Astrocyte (in vitro differentiated cells and primary cell): ENCODE results near the gene PPP4R2. TPM values are rescaled to one million over a fixed set of nuclear protein-coding genes. Genes with fewer than 3 reads are reported as not detected.
A peak's percentile ranks its signal among the peaks of the same experiment; 100 is the strongest.

Experiments
- DNase-seq: peaks from one replicate; pipeline ENCODE4 v3.0.0-alpha.2; 2010; ENCODE audit warnings: low read depth
- FAIRE-seq: peaks from 2 replicates; lab custom pipeline; 2011; peaks lifted over from hg19 to GRCh38; lab: Jason Lieb, UNC
- H2AFZ ChIP-seq: 2 replicates; pipeline ENCODE4 v1.6.0; 2012; ENCODE audit warnings: low read depth, low read length, inconsistent platforms
- H3K27ac ChIP-seq: 2 replicates; pipeline ENCODE4 v1.5.1; 2011; ENCODE audit warnings: low read depth, low read length, inconsistent platforms
- H3K27me3 ChIP-seq: 2 replicates; pipeline ENCODE4 v1.6.0; 2011; ENCODE audit warnings: low read length, inconsistent platforms; ENCODE audit not compliant: insufficient read depth
- H3K36me3 ChIP-seq: 2 replicates; pipeline ENCODE4 v1.5.1; 2011; ENCODE audit warnings: low read length, inconsistent platforms; ENCODE audit not compliant: insufficient read depth
- H3K4me1 ChIP-seq: 2 replicates; pipeline ENCODE4 v1.5.1; 2011; ENCODE audit warnings: low read length, inconsistent platforms; ENCODE audit not compliant: insufficient read depth
- H3K4me2 ChIP-seq: 2 replicates; pipeline ENCODE4 v1.6.0; 2012; ENCODE audit warnings: low read length, inconsistent platforms
- H3K4me3 ChIP-seq: 2 replicates; pipeline ENCODE4 v1.5.1; 2011; ENCODE audit warnings: low read depth, mild to moderate bottlenecking, low read length, inconsistent platforms; ENCODE audit not compliant: insufficient read depth
- H3K79me2 ChIP-seq: 2 replicates; pipeline ENCODE4 v1.6.0; 2012; ENCODE audit warnings: mild to moderate bottlenecking, low read length, inconsistent platforms; ENCODE audit not compliant: insufficient read depth
- H3K9ac ChIP-seq: 2 replicates; pipeline ENCODE4 v1.6.0; 2012; ENCODE audit warnings: mild to moderate bottlenecking, low read length, inconsistent platforms
- H3K9me3 ChIP-seq: 2 replicates; pipeline ENCODE4 v1.5.1; 2012; ENCODE audit warnings: low read depth, mild to moderate bottlenecking, low read length, inconsistent platforms; ENCODE audit not compliant: insufficient read depth
- H4K20me1 ChIP-seq: 2 replicates; pipeline ENCODE4 v1.6.0; 2012; ENCODE audit warnings: low read length, inconsistent platforms; ENCODE audit not compliant: insufficient read depth
- H3K27ac Mint-ChIP-seq: one replicate; pipeline ENCODE4 v1.8.0; 2021; ENCODE audit warnings: mild to moderate bottlenecking, mixed read lengths; ENCODE audit not compliant: unreplicated experiment
- H3K27me3 Mint-ChIP-seq: one replicate; pipeline ENCODE4 v1.8.0; 2021; ENCODE audit warnings: low read depth, mixed read lengths; ENCODE audit not compliant: unreplicated experiment
- H3K36me3 Mint-ChIP-seq: one replicate; pipeline ENCODE4 v1.8.0; 2021; ENCODE audit warnings: low read depth, mixed read lengths; ENCODE audit not compliant: unreplicated experiment
- H3K4me1 Mint-ChIP-seq: one replicate; pipeline ENCODE4 v1.8.0; 2021; ENCODE audit warnings: low read depth, mixed read lengths; ENCODE audit not compliant: unreplicated experiment
- H3K4me3 Mint-ChIP-seq: one replicate; pipeline ENCODE4 v1.8.0; 2021; ENCODE audit warnings: mild to moderate bottlenecking, moderate library complexity, mixed read lengths; ENCODE audit not compliant: unreplicated experiment
- H3K9me3 Mint-ChIP-seq: one replicate; pipeline ENCODE4 v1.8.0; 2021; ENCODE audit warnings: mild to moderate bottlenecking, mixed read lengths; ENCODE audit not compliant: unreplicated experiment
- EZH2 ChIP-seq: IDR thresholded peaks from 2 replicates; pipeline ENCODE4 v1.6.1; 2012; ENCODE audit warnings: mild to moderate bottlenecking, low read length, inconsistent platforms; ENCODE audit not compliant: insufficient read depth
- total RNA-seq: library from RNA; stranded (reverse); gene quantifications from 2 replicates; pipeline ENCODE4 v1.2.1, GENCODE V29; 2021
- TF ChIP-seq, protein P1 (sequence below): IDR thresholded peaks from 2 replicates; pipeline ENCODE4 v1.5.1; 2011; ENCODE audit warnings: low read depth, mild to moderate bottlenecking, inconsistent platforms, low read length, moderate library complexity; ENCODE audit not compliant: insufficient read depth

The PPP4R2 gene
- total RNA-seq, 1 donor from 2014 or later: 98.5 TPM

DNA sequence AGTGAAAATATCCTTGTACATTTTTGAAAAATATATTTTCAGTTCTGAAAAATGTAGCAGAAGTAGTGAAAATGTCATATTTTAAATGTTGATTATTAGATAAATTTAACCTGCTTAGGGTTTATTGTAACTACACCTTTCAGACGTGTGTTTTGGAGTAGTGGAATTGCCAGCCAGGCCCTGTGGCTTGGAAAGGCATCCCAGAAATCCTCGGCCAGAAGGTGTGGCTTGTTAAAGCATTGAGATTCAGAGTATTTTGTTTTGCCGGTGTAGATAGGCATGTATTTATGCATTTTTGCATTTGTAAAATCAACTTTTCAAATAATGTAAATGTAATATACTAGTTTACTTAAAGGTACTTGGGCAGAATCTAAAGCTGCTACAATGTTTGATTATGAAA is 71.8 kb downstream of the PPP4R2 start:
- no peak overlapping the region for H3K4me3 ChIP-seq
- H3K4me1 Mint-ChIP-seq: peaks cover 20% of the 10 kb centered on the region

DNA sequence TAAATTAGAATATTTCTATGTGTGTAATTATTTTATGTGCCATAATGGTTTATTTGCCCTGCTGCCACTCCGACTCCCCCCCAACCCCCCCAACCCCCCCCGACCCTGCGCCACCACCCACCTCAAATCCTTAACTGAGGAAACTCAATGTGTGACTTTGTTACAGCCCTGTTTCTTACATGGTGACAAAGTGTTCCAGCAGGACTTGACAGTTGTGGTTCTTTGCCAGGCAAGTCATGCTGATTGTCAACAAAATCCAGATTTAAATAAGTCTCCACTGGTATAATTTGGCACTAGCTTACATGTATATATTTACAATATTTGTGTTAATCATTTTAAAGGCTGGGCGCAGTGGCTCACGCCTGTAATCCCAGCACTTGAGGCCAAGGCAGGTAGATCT is 72.6 kb downstream of the PPP4R2 start:
- Histone ChIP-seq H3K79me2 (peaks cover 5% of the 10 kb centered on the region), H4K20me1 (peaks cover 15% of the 10 kb centered on the region), H3K27me3 (no peaks in the 10 kb centered on the region), H3K4me3 (no peak overlapping the region), H3K4me1 (peaks cover 10% of the 10 kb centered on the region), H2AFZ (no peak overlapping the region), H3K4me2 (no peak overlapping the region), H3K9me3 (no peaks in the 10 kb centered on the region), H3K36me3 (peaks cover 19% of the 10 kb centered on the region), H3K9ac (no peak overlapping the region), H3K27ac (no peak overlapping the region)
- Mint-ChIP-seq H3K27me3 (no peaks in the 10 kb centered on the region), H3K36me3 (peaks cover 2% of the 10 kb centered on the region), H3K9me3 (no peaks in the 10 kb centered on the region), H3K4me3 (no peak overlapping the region), H3K4me1 (peaks cover 20% of the 10 kb centered on the region), H3K27ac (no peak overlapping the region)
- TF ChIP-seq, protein P1, sequence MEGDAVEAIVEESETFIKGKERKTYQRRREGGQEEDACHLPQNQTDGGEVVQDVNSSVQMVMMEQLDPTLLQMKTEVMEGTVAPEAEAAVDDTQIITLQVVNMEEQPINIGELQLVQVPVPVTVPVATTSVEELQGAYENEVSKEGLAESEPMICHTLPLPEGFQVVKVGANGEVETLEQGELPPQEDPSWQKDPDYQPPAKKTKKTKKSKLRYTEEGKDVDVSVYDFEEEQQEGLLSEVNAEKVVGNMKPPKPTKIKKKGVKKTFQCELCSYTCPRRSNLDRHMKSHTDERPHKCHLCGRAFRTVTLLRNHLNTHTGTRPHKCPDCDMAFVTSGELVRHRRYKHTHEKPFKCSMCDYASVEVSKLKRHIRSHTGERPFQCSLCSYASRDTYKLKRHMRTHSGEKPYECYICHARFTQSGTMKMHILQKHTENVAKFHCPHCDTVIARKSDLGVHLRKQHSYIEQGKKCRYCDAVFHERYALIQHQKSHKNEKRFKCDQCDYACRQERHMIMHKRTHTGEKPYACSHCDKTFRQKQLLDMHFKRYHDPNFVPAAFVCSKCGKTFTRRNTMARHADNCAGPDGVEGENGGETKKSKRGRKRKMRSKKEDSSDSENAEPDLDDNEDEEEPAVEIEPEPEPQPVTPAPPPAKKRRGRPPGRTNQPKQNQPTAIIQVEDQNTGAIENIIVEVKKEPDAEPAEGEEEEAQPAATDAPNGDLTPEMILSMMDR: no peak
- TF ChIP-seq EZH2: no peak
- DNase-seq (no peak), FAIRE-seq (no peak)

More for the DNA sequence above, 71.8 kb downstream of the PPP4R2 start:
- FAIRE-seq (no peak), DNase-seq (no peak)
- Histone ChIP-seq H3K27me3 (no peaks in the 10 kb centered on the region), H3K36me3 (peaks cover 19% of the 10 kb centered on the region), H3K9ac (no peak overlapping the region), H2AFZ (no peak overlapping the region), H4K20me1 (peaks cover 15% of the 10 kb centered on the region), H3K79me2 (peaks cover 5% of the 10 kb centered on the region), H3K27ac (no peak overlapping the region), H3K4me1 (peaks cover 10% of the 10 kb centered on the region), H3K9me3 (no peaks in the 10 kb centered on the region), H3K4me2 (no peak overlapping the region)
- peaks cover 2% of the 10 kb centered on the region for H3K36me3 Mint-ChIP-seq
- no peak overlapping the region for H3K4me3 Mint-ChIP-seq
- no peak overlapping the region for H3K27ac Mint-ChIP-seq
- TF ChIP-seq, protein P1: no peak
- no peak for TF ChIP-seq EZH2
- no peaks in the 10 kb centered on the region for H3K9me3 Mint-ChIP-seq
- H3K27me3 Mint-ChIP-seq: no peaks in the 10 kb centered on the region

DNA sequence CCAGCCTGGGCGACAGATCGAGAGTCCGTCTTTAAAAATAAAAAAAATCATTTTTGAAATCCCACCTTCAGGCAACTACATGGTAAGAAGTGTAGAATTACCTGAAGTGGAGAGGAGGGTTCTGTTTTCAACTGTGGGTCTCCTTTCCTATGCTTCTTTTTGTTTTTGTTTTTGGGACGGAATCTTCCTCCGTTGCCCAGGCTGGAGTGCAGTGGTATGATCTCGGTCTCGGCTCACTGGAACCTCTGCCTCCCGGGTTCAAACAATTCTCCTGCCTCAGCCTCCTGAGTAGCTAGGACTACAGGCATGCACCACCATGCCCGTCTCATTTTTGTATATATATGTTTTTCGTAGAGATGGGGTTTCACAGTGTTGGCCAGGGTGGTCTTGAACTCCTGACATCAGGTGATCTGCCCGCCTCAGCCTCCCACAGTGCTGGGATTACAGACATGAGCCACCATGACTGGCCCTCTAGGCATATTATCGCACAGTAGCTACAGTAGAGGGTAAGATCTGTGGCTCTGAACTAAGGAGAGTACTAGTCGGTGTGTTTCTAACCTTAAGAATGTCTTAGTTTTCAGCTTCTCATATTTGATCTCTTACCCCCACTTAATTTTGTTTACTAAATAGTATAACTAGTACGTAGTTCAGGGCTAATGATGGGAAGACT is 73.3 kb downstream of the PPP4R2 start:
- peaks cover 23% of the 10 kb centered on the region for H3K4me1 Mint-ChIP-seq
- no peaks in the 10 kb centered on the region for H3K27me3 Mint-ChIP-seq
- Histone ChIP-seq H2AFZ (no peak overlapping the region), H3K4me3 (no peak overlapping the region), H3K9ac (no peak overlapping the region), H3K27me3 (no peaks in the 10 kb centered on the region), H3K79me2 (peaks cover 5% of the 10 kb centered on the region), H3K4me2 (no peak overlapping the region), H3K4me1 (peaks cover 10% of the 10 kb centered on the region), H3K9me3 (no peaks in the 10 kb centered on the region), H4K20me1 (peaks cover 13% of the 10 kb centered on the region), H3K27ac (no peak overlapping the region), H3K36me3 (peaks cover 18% of the 10 kb centered on the region)
- H3K4me3 Mint-ChIP-seq: no peak overlapping the region
- no peaks in the 10 kb centered on the region for H3K9me3 Mint-ChIP-seq
- FAIRE-seq: peak; percentile 17
- TF ChIP-seq EZH2: no peak
- TF ChIP-seq, protein P1: no peak
- no peak overlapping the region for H3K27ac Mint-ChIP-seq
- peaks cover 2% of the 10 kb centered on the region for H3K36me3 Mint-ChIP-seq
- no peak for DNase-seq
